Transverse colon (tissue), 4 donors: ENCODE measurements around the gene TXN. TPM values are rescaled to one million over a fixed set of nuclear protein-coding genes. Genes with fewer than 3 reads are reported as not detected.

Source experiments
- DNase-seq: peaks from one replicate; pipeline ENCODE4 v3.0.0-alpha.2; 2019
- H3K27ac ChIP-seq, 4 donors: fragments of 200-600 bp; sonication (generic); 2 replicates each; pipeline ENCODE4 v1.5.1; 2016 to 2018; ENCODE audit warnings: inconsistent platforms in 4 of 4
- H3K27me3 ChIP-seq: fragments of 200-600 bp; sonication (generic); 2 replicates; pipeline ENCODE4 v1.5.1; 2017; ENCODE audit warnings: inconsistent platforms
- H3K36me3 ChIP-seq, 4 donors: fragments of 200-600 bp; sonication (generic); 2 replicates each; pipeline ENCODE4 v1.5.1; 2017 to 2019; ENCODE audit warnings: inconsistent platforms in 4 of 4
- H3K4me1 ChIP-seq, 4 donors: fragments of 200-600 bp; sonication (generic); 2 replicates each; pipeline ENCODE4 v1.5.1; 2017 to 2020; ENCODE audit warnings: inconsistent platforms in 4 of 4
- H3K4me3 ChIP-seq, 4 donors: fragments of 200-600 bp; sonication (generic); 1 replicate in 1 of 4; 2 replicates in 3 of 4; pipeline versions ENCODE4 v1.5.1 to v1.6.1; 2017 to 2019; ENCODE audit warnings: inconsistent platforms in 4 of 4
- H3K9me3 ChIP-seq, 2 donors: fragments of 200-600 bp; sonication (generic); 2 replicates each; pipeline ENCODE4 v1.5.1; 2017 to 2019; ENCODE audit warnings: inconsistent platforms in 2 of 2
- CTCF ChIP-seq, 5 experiments: fragments of 200-600 bp in 3 of 5; fragments of 450-650 bp in 2 of 5; sonication (generic) in 3 of 5; IDR thresholded peaks; 1 replicate in 2 of 5; 2 replicates in 3 of 5; pipeline ENCODE4 v1.5.1; 2016 to 2017; ENCODE audit warnings: antibody characterized with exemption in 5 of 5, inconsistent platforms in 3 of 5, mild to moderate bottlenecking in 2 of 5, moderate library complexity in 1 of 5
- EP300 ChIP-seq: sonication (generic); formaldehyde crosslinking; IDR thresholded peaks from one replicate; pipeline ENCODE4 v1.6.1; 2017; ENCODE audit warnings: antibody characterized with exemption, low read depth
- POLR2A ChIP-seq: fragments of 450-650 bp; IDR thresholded peaks from one replicate; pipeline ENCODE4 v1.6.1; 2016; ENCODE audit warnings: antibody characterized with exemption, mild to moderate bottlenecking, moderate library complexity
- POLR2AphosphoS5 ChIP-seq, 3 donors: sonication (generic); formaldehyde crosslinking; IDR thresholded peaks; one replicate each; pipeline ENCODE4 v1.6.1; 2016; ENCODE audit warnings: antibody characterized with exemption in 3 of 3
- WGBS, 2 donors: methylation state at CpG; one replicate each; pipeline ENCODE4 v1.1.5; 2018; ENCODE audit warnings: low coverage in 1 of 2; 5-methylcytosine and 5-hydroxymethylcytosine counted together
- in situ Hi-C, 4 donors: fragments of 200-750 bp; cut with MboI; loops; one replicate each; pipeline versions ENCODE4 v1.15.0 to v1.15.1; 2017; ENCODE audit warnings: low sequenced_read_pairs in 3 of 4, low pct_ligation_motif_present in 1 of 4, low pct_unique_long_range_greater_than_20kb in 1 of 4
- intact Hi-C: fragments of 100-400 bp; cut with DNase I; formaldehyde crosslinking; loops from one replicate; pipeline ENCODE4 v1.15.1; 2023; ENCODE audit warnings: low total_unique reads
- total RNA-seq, 4 donors: library from RNA; depleted of rRNA; stranded (reverse); fragments of >200 nt; gene quantifications; one replicate each; pipeline ENCODE4 v1.1.0, GENCODE V29; 2016

The TXN gene
- total RNA-seq, 4 donors from 2014 or later, result 52.4 to 275 (median 182) TPM

GRCh38 chr9:110260911-110261310, 4.6 kb upstream of the TXN start:
- in situ Hi-C loops, result no loop called here
- intact Hi-C loops, result no loop called here
- H3K4me1 ChIP-seq, result peaks cover 16 to 38% (median 22%) of the 10 kb centered on the region in 4 donors
- DNase-seq, result no peak
- no peak overlapping the region for H3K4me3 ChIP-seq
- WGBS, 2 donors, result 53 to 100% methylated on average over 1 to 4 of the region's 4 CpGs
- H3K36me3 ChIP-seq, result no peaks in the 10 kb centered on the region
- H3K27me3 ChIP-seq, result no peaks in the 10 kb centered on the region
- no peaks in the 10 kb centered on the region for H3K9me3 ChIP-seq
- TF ChIP-seq POLR2A, result no peak
- no peak for TF ChIP-seq EP300
- TF ChIP-seq POLR2AphosphoS5 (IDR thresholded peaks at IDR 0.05), result no peak
- no peak for TF ChIP-seq CTCF (IDR thresholded peaks at IDR 0.05)
- H3K27ac ChIP-seq, result no peak overlapping the region

GRCh38 chr9:110259566-110259965, 3.3 kb upstream of the TXN start:
- Histone ChIP-seq H3K4me3 (no peak overlapping the region), H3K36me3 (no peaks in the 10 kb centered on the region), H3K27me3 (no peaks in the 10 kb centered on the region), H3K9me3 (no peaks in the 10 kb centered on the region), H3K27ac (peak overlapping the region; percentile 90 to 98 (median 98)), H3K4me1 (peaks cover 17 to 43% (median 26%) of the 10 kb centered on the region in 4 donors)
- intact Hi-C loops (no loop called here), in situ Hi-C loops (no loop called here)
- DNase-seq, result no peak
- no peak for TF ChIP-seq POLR2AphosphoS5 (IDR thresholded peaks at IDR 0.05)
- no peak for TF ChIP-seq EP300
- TF ChIP-seq CTCF (IDR thresholded peaks at IDR 0.05), result no peak
- no peak for TF ChIP-seq POLR2A
- WGBS, 2 donors, result 48 to 50% methylated on average over 2 of the region's 2 CpGs

DNA sequence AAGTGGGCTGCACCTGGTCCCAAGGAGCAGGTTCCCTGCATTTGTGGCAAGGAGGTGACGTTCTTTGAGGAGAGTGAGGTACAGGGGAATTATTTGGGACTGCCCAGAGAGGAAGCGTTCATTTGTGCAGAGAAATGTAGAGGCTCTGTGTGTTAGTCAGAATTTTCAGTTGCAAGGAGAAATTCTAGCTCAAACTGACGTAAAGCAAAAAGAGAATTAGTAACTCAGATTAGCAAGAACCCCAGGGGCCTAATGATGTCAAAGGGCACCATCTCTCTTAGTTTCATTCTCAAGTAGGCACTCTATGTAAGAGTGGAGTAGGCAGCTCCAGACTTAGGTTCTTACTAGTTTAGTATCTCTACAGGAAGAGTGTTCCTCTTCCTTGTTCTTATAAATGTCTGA, 2.4 kb upstream of the TXN start:
- peak overlapping the region; percentile 90 to 98 (median 98) for H3K27ac ChIP-seq

GRCh38 chr9:110257956-110258355, 1.6 kb upstream of the TXN start:
- intact Hi-C loops, result no loop called here
- in situ Hi-C loops, result no loop called here
- 67% methylated on average over 1 of the region's 1 CpG; no CpG with 5 or more reads in 1 of the 2 donors for WGBS, 2 donors
- peak overlapping the region; percentile 90 to 98 (median 98) for H3K27ac ChIP-seq
- peak overlapping the region in 1 of 4 donors; percentile 93 for H3K4me3 ChIP-seq
- H3K4me1 ChIP-seq, result peaks cover 23 to 59% (median 36%) of the 10 kb centered on the region in 4 donors
- no peak for DNase-seq
- H3K36me3 ChIP-seq, result no peaks in the 10 kb centered on the region
- TF ChIP-seq POLR2AphosphoS5 (IDR thresholded peaks at IDR 0.05), result no peak
- TF ChIP-seq EP300, result no peak
- TF ChIP-seq CTCF (IDR thresholded peaks at IDR 0.05), result no peak
- TF ChIP-seq POLR2A, result no peak
- H3K9me3 ChIP-seq, result no peaks in the 10 kb centered on the region
- H3K27me3 ChIP-seq, result no peaks in the 10 kb centered on the region

More for the DNA sequence above, 2.4 kb upstream of the TXN start:
- intact Hi-C loops (no loop called here), in situ Hi-C loops (no loop called here)
- DNase-seq, result no peak
- no peaks in the 10 kb centered on the region for H3K9me3 ChIP-seq
- TF ChIP-seq EP300, result no peak
- TF ChIP-seq POLR2AphosphoS5 (IDR thresholded peaks at IDR 0.05), result no peak
- TF ChIP-seq POLR2A, result no peak
- TF ChIP-seq CTCF (IDR thresholded peaks at IDR 0.05), result no peak
- H3K4me1 ChIP-seq, result peaks cover 22 to 52% (median 33%) of the 10 kb centered on the region in 4 donors
- no peak overlapping the region for H3K4me3 ChIP-seq
- 83 to 84% methylated on average over 3 of the region's 3 CpGs for WGBS, 2 donors
- H3K27me3 ChIP-seq, result no peaks in the 10 kb centered on the region
- no peaks in the 10 kb centered on the region for H3K36me3 ChIP-seq
